ENCODE data around the gene COX4I1. TPM values are rescaled to one million over a fixed set of nuclear protein-coding genes. Genes with fewer than 3 reads are reported as not detected.

The COX4I1 gene
- total RNA-seq, 1 donor from 2014 or later, result 459 TPM

- TF ChIP-seq EZH2 (IDR thresholded peaks at IDR 0.05; ENCODE audit: insufficient read depth, low read length) (no peak), CTCF (IDR thresholded peaks at IDR 0.05; ENCODE audit: insufficient read depth, low read depth, low read length) (no peak)
- Mint-ChIP-seq H3K4me3 (ENCODE audit: unreplicated experiment) (no peak overlapping the region), H3K27ac (ENCODE audit: unreplicated experiment) (no peak overlapping the region), H3K27me3 (ENCODE audit: low read depth, unreplicated experiment) (peaks cover 32% of the 10 kb centered on the region), H3K4me1 (ENCODE audit: low read depth, unreplicated experiment) (no peaks in the 10 kb centered on the region), H3K36me3 (ENCODE audit: low read depth, unreplicated experiment) (peaks cover 1% of the 10 kb centered on the region), H3K9me3 (ENCODE audit: unreplicated experiment) (no peaks in the 10 kb centered on the region)
- peaks cover 6% of the 10 kb centered on the region for H3K27me3 ChIP-seq (ENCODE audit: insufficient read depth, low read length)
- H3K4me3 ChIP-seq (ENCODE audit: insufficient read depth, low read depth, low read length), result no peak overlapping the region
- no peak overlapping the region for H2AFZ ChIP-seq (ENCODE audit: low read depth, low read length)
- no peaks in the 10 kb centered on the region for H3K4me1 ChIP-seq (ENCODE audit: insufficient read depth, low read length)
- H3K36me3 ChIP-seq (ENCODE audit: insufficient read depth, low read length), result no peaks in the 10 kb centered on the region
- H3K9me3 ChIP-seq (ENCODE audit: insufficient read depth, low read depth, low read length), result no peaks in the 10 kb centered on the region
- FAIRE-seq (no peak), DNase-seq (ENCODE audit: low read depth) (no peak)
- no peak overlapping the region for H3K27ac ChIP-seq (ENCODE audit: low read depth, low read length)
- H4K20me1 ChIP-seq (ENCODE audit: insufficient read depth, low read length), result no peaks in the 10 kb centered on the region
- no peak overlapping the region for H3K4me2 ChIP-seq (ENCODE audit: low read length)
- H3K79me2 ChIP-seq (ENCODE audit: insufficient read depth, low read length), result no peaks in the 10 kb centered on the region
- H3K9ac ChIP-seq (ENCODE audit: low read length), result no peak overlapping the region
Measured at GRCh38 chr16:85825326-85825725, 25.8 kb downstream of the COX4I1 start.

- FAIRE-seq, result no peak
- Mint-ChIP-seq H3K27me3 (ENCODE audit: low read depth, unreplicated experiment) (peaks cover 31% of the 10 kb centered on the region), H3K4me3 (ENCODE audit: unreplicated experiment) (no peak overlapping the region), H3K9me3 (ENCODE audit: unreplicated experiment) (peaks cover 2% of the 10 kb centered on the region), H3K27ac (ENCODE audit: unreplicated experiment) (no peak overlapping the region), H3K36me3 (ENCODE audit: low read depth, unreplicated experiment) (peaks cover 1% of the 10 kb centered on the region), H3K4me1 (ENCODE audit: low read depth, unreplicated experiment) (no peaks in the 10 kb centered on the region)
- Histone ChIP-seq H4K20me1 (ENCODE audit: insufficient read depth, low read length) (no peaks in the 10 kb centered on the region), H3K9ac (ENCODE audit: low read length) (no peak overlapping the region), H3K4me3 (ENCODE audit: insufficient read depth, low read depth, low read length) (no peak overlapping the region), H3K27ac (ENCODE audit: low read depth, low read length) (no peak overlapping the region), H3K9me3 (ENCODE audit: insufficient read depth, low read depth, low read length) (no peaks in the 10 kb centered on the region), H3K79me2 (ENCODE audit: insufficient read depth, low read length) (no peaks in the 10 kb centered on the region), H3K4me2 (ENCODE audit: low read length) (no peak overlapping the region), H3K36me3 (ENCODE audit: insufficient read depth, low read length) (no peaks in the 10 kb centered on the region), H3K27me3 (ENCODE audit: insufficient read depth, low read length) (peaks cover 5% of the 10 kb centered on the region), H3K4me1 (ENCODE audit: insufficient read depth, low read length) (no peaks in the 10 kb centered on the region), H2AFZ (ENCODE audit: low read depth, low read length) (no peak overlapping the region)
- DNase-seq (ENCODE audit: low read depth), result no peak
- TF ChIP-seq CTCF (IDR thresholded peaks at IDR 0.05; ENCODE audit: insufficient read depth, low read depth, low read length) (no peak), EZH2 (IDR thresholded peaks at IDR 0.05; ENCODE audit: insufficient read depth, low read length) (no peak)
Measured at GRCh38 chr16:85826686-85827247, 27.3 kb downstream of the COX4I1 start.

- no peaks in the 10 kb centered on the region for H3K4me1 ChIP-seq (ENCODE audit: insufficient read depth, low read length)
- no peak overlapping the region for H3K9ac ChIP-seq (ENCODE audit: low read length)
- Mint-ChIP-seq H3K27me3 (ENCODE audit: low read depth, unreplicated experiment) (peaks cover 44% of the 10 kb centered on the region), H3K27ac (ENCODE audit: unreplicated experiment) (no peak overlapping the region), H3K36me3 (ENCODE audit: low read depth, unreplicated experiment) (peaks cover 1% of the 10 kb centered on the region), H3K9me3 (ENCODE audit: unreplicated experiment) (peaks cover 7% of the 10 kb centered on the region), H3K4me3 (ENCODE audit: unreplicated experiment) (no peak overlapping the region), H3K4me1 (ENCODE audit: low read depth, unreplicated experiment) (no peaks in the 10 kb centered on the region)
- H3K27ac ChIP-seq (ENCODE audit: low read depth, low read length), result no peak overlapping the region
- no peaks in the 10 kb centered on the region for H3K79me2 ChIP-seq (ENCODE audit: insufficient read depth, low read length)
- TF ChIP-seq EZH2 (IDR thresholded peaks at IDR 0.05; ENCODE audit: insufficient read depth, low read length), result no peak
- no peak for TF ChIP-seq CTCF (IDR thresholded peaks at IDR 0.05; ENCODE audit: insufficient read depth, low read depth, low read length)
- H3K27me3 ChIP-seq (ENCODE audit: insufficient read depth, low read length), result peaks cover 3% of the 10 kb centered on the region
- DNase-seq (ENCODE audit: low read depth) (no peak), FAIRE-seq (no peak)
- no peaks in the 10 kb centered on the region for H3K36me3 ChIP-seq (ENCODE audit: insufficient read depth, low read length)
- H4K20me1 ChIP-seq (ENCODE audit: insufficient read depth, low read length), result no peaks in the 10 kb centered on the region
- no peaks in the 10 kb centered on the region for H3K9me3 ChIP-seq (ENCODE audit: insufficient read depth, low read depth, low read length)
- no peak overlapping the region for H2AFZ ChIP-seq (ENCODE audit: low read depth, low read length)
- H3K4me3 ChIP-seq (ENCODE audit: insufficient read depth, low read depth, low read length), result no peak overlapping the region
- H3K4me2 ChIP-seq (ENCODE audit: low read length), result no peak overlapping the region
Measured at GRCh38 chr16:85828166-85828565, 28.7 kb downstream of the COX4I1 start.

Measured in astrocyte (in vitro differentiated cells and primary cell).